RWPE2 (cell line): ENCODE results near the gene S100A8.

ENCODE experiments used
- ATAC-seq: fragments of 200-7000 bp; cut with Tn5 transposase; 3 replicates; pipeline ENCODE4 v1.9.1; 2021; ENCODE audit warnings: low read depth
- DNase-seq: peaks from one replicate; pipeline ENCODE4 v3.0.0-alpha.2; 2020; ENCODE audit warnings: low spot score
- H3K27ac ChIP-seq: fragments of 450-650 bp; 2 replicates; pipeline ENCODE4 v1.5.1; 2017; ENCODE audit warnings: mild to moderate bottlenecking; ENCODE audit not compliant: poor library complexity, severe bottlenecking
- H3K27me3 ChIP-seq: fragments of 250-450 bp; sonication (Bioruptor Pico); 2 replicates; pipeline ENCODE4 v1.5.1; 2021; ENCODE audit warnings: mild to moderate bottlenecking, moderate library complexity; ENCODE audit not compliant: insufficient read depth, poor library complexity, severe bottlenecking
- H3K36me3 ChIP-seq: fragments of 250-450 bp; sonication (Bioruptor Pico); 2 replicates; pipeline ENCODE4 v1.5.1; 2020; ENCODE audit warnings: low read depth, mild to moderate bottlenecking, moderate library complexity
- H3K4me1 ChIP-seq: fragments of 250-450 bp; sonication (Bioruptor Pico); 2 replicates; pipeline ENCODE4 v1.5.1; 2021; ENCODE audit warnings: mild to moderate bottlenecking, moderate library complexity; ENCODE audit not compliant: insufficient read depth, poor library complexity, severe bottlenecking
- H3K4me3 ChIP-seq: fragments of 250-450 bp; sonication (Bioruptor Pico); 2 replicates; pipeline ENCODE4 v1.5.1; 2021; ENCODE audit warnings: mild to moderate bottlenecking, moderate library complexity; ENCODE audit not compliant: severe bottlenecking
- H3K9me3 ChIP-seq: fragments of 250-450 bp; sonication (Bioruptor Pico); 2 replicates; pipeline ENCODE4 v1.5.1; 2021; ENCODE audit warnings: mild to moderate bottlenecking, moderate library complexity; ENCODE audit not compliant: severe bottlenecking
- CTCF ChIP-seq: fragments of 450-650 bp; IDR thresholded peaks from one replicate; pipeline ENCODE4 v1.5.1; 2017; ENCODE audit warnings: mild to moderate bottlenecking, moderate library complexity; ENCODE audit not compliant: poor library complexity, severe bottlenecking

The S100A8 gene

GRCh38 chr1:153374071-153374470 lies 16.8 kb downstream of the S100A8 start:
- Histone ChIP-seq H3K36me3 (no peaks in the 10 kb centered on the region), H3K4me1 (peaks cover 13% of the 10 kb centered on the region), H3K27ac (no peak overlapping the region), H3K9me3 (no peaks in the 10 kb centered on the region), H3K4me3 (no peak overlapping the region), H3K27me3 (no peaks in the 10 kb centered on the region)
- no peak for ATAC-seq
- TF ChIP-seq CTCF, result no peak
- DNase-seq, result no peak

GRCh38 chr1:153372571-153372970 lies 18.3 kb downstream of the S100A8 start:
- Histone ChIP-seq H3K36me3 (no peaks in the 10 kb centered on the region), H3K9me3 (no peaks in the 10 kb centered on the region), H3K4me3 (no peak overlapping the region), H3K27me3 (no peaks in the 10 kb centered on the region), H3K27ac (no peak overlapping the region), H3K4me1 (peaks cover 13% of the 10 kb centered on the region)
- TF ChIP-seq CTCF, result no peak
- DNase-seq, result no peak
- ATAC-seq, result no peak

GRCh38 chr1:153371231-153371630 lies 19.6 kb downstream of the S100A8 start:
- Histone ChIP-seq H3K36me3 (no peaks in the 10 kb centered on the region), H3K4me3 (no peak overlapping the region), H3K27ac (no peak overlapping the region), H3K27me3 (no peaks in the 10 kb centered on the region), H3K4me1 (peaks cover 11% of the 10 kb centered on the region), H3K9me3 (no peaks in the 10 kb centered on the region)
- DNase-seq (no peak), ATAC-seq (peak; percentile 22; the same call in 1 of the 3 replicates)
- no peak for TF ChIP-seq CTCF

- Histone ChIP-seq H3K4me1 (peaks cover 8% of the 10 kb centered on the region), H3K27me3 (no peaks in the 10 kb centered on the region), H3K36me3 (no peaks in the 10 kb centered on the region), H3K4me3 (no peak overlapping the region), H3K27ac (no peak overlapping the region), H3K9me3 (no peaks in the 10 kb centered on the region)
- ATAC-seq, result no peak
- DNase-seq, result no peak
- no peak for TF ChIP-seq CTCF
Observed at GRCh38 chr1:153370146-153370545, 20.7 kb downstream of the S100A8 start.

- TF ChIP-seq CTCF, result no peak
- Histone ChIP-seq H3K4me3 (no peak overlapping the region), H3K27ac (no peak overlapping the region), H3K27me3 (no peaks in the 10 kb centered on the region), H3K4me1 (peaks cover 16% of the 10 kb centered on the region), H3K9me3 (no peaks in the 10 kb centered on the region), H3K36me3 (no peaks in the 10 kb centered on the region)
- ATAC-seq (no peak), DNase-seq (no peak)
Observed at GRCh38 chr1:153368495-153368894, 22.4 kb downstream of the S100A8 start.
